NCI-H446 (cell line): ENCODE measurements around the gene HMOX1.
"Not testable (repeated sequence)": the region's sequence is repeated elsewhere in the genome, so short reads cannot be mapped to it uniquely, and the experiment has no call there.

ENCODE experiments used
- DNase-seq, 2 experiments: peaks; one replicate each; lab custom pipeline; 2025; lab: John Stamatoyannopoulos, UW

HMOX1 gene

GRCh38 chr22:35435201-35435740 lies 54.4 kb downstream of the HMOX1 start:
- no peak for DNase-seq

- no peak for DNase-seq
These were observed 55.5 kb downstream of the HMOX1 start for GRCh38 chr22:35436421-35436820.

GRCh38 chr22:35437049-35437448 lies 56.2 kb downstream of the HMOX1 start:
- no peak for DNase-seq

- DNase-seq = not testable (repeated sequence)
These were observed 57.9 kb downstream of the HMOX1 start for GRCh38 chr22:35438673-35439364.

- DNase-seq = no peak
These were observed 58.4 kb downstream of the HMOX1 start for GRCh38 chr22:35439365-35439717.

- DNase-seq = no peak
These were observed 59.2 kb downstream of the HMOX1 start for GRCh38 chr22:35440129-35440528.

- no peak for DNase-seq
These were observed 60.7 kb downstream of the HMOX1 start for GRCh38 chr22:35441489-35442100.

GRCh38 chr22:35442471-35442870 lies 61.6 kb downstream of the HMOX1 start:
- no peak for DNase-seq

- DNase-seq = no peak
These were observed 62.4 kb downstream of the HMOX1 start for GRCh38 chr22:35443338-35443737.
